Thyroid gland (tissue), 4 donors: ENCODE measurements around the gene C1orf232.

Source experiments
- POLR2A ChIP-seq, 2 donors: fragments of 450-650 bp; IDR thresholded peaks; one replicate each; pipeline ENCODE4 v1.6.1; 2017; ENCODE audit warnings: antibody characterized with exemption in 2 of 2, mild to moderate bottlenecking in 2 of 2, moderate library complexity in 1 of 2
- TF ChIP-seq, protein P1 (sequence below), 6 experiments: fragments of 200-600 bp in 3 of 6; fragments of 450-650 bp in 3 of 6; sonication (generic) in 3 of 6; IDR thresholded peaks; one replicate each; pipeline ENCODE4 v1.5.1; 2016 to 2019; ENCODE audit warnings: antibody characterized with exemption in 6 of 6, mild to moderate bottlenecking in 2 of 6, inconsistent platforms in 1 of 6, moderate library complexity in 1 of 6

DNA sequence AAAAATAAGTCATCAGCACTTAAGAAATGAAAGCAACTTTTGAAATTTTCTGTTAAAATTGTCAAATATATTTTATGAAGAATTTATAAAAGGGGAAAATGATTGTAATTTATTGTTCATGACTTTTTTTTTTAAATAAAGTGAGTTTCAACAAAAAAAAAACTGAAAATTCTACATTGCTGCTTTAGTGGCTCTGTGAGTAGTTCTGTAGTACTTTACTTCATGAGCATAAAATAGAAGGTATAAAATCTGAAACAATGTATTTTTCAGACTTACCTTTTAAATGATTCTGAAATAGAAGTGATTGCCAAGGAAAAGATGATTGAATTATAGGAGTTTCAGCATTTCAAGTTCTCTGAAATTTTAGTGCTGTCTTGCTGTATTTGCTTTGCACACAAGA, 43.4 kb downstream of the C1orf232 start:
- TF ChIP-seq, protein P1, sequence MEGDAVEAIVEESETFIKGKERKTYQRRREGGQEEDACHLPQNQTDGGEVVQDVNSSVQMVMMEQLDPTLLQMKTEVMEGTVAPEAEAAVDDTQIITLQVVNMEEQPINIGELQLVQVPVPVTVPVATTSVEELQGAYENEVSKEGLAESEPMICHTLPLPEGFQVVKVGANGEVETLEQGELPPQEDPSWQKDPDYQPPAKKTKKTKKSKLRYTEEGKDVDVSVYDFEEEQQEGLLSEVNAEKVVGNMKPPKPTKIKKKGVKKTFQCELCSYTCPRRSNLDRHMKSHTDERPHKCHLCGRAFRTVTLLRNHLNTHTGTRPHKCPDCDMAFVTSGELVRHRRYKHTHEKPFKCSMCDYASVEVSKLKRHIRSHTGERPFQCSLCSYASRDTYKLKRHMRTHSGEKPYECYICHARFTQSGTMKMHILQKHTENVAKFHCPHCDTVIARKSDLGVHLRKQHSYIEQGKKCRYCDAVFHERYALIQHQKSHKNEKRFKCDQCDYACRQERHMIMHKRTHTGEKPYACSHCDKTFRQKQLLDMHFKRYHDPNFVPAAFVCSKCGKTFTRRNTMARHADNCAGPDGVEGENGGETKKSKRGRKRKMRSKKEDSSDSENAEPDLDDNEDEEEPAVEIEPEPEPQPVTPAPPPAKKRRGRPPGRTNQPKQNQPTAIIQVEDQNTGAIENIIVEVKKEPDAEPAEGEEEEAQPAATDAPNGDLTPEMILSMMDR (IDR thresholded peaks at IDR 0.05), result no peak
- TF ChIP-seq POLR2A (IDR thresholded peaks at IDR 0.05), result no peak
